IMR-90 (cell line): ENCODE data around the gene RPL37. TPM values are rescaled to one million over a fixed set of nuclear protein-coding genes. Genes with fewer than 3 reads are reported as not detected.

Experiments
- ATAC-seq: fragments of 200-7000 bp; cut with Tn5 transposase; 2 replicates; pipeline ENCODE4 v1.9.1; 2020; ENCODE audit warnings: low read depth, mild to moderate bottlenecking, moderate library complexity
- BruUV-seq: library from RNA; stranded (reverse); fragments of 400-500 nt; replicated peaks from 2 replicates; lab custom pipeline; 2021; lab: Mats Ljungman, UMichigan
- CTCF ChIA-PET: fragments of 300-600 bp; formaldehyde crosslinking; extraction: SDS; loops from one replicate; lab custom pipeline; 2021; ENCODE audit warnings: antibody characterized with exemption; lab: Yijun Ruan, JAX
- POLR2A ChIA-PET: fragments of 300-600 bp; sonication (Branson Sonifier 250); formaldehyde crosslinking; loops from one replicate; lab custom pipeline; 2022; ENCODE audit warnings: antibody characterized with exemption; ENCODE audit not compliant: unreplicated experiment; lab: Charles Lee
- DNase-seq: peaks from one replicate; pipeline ENCODE4 v3.0.0; 2013
- H2AFZ ChIP-seq: replicated peaks from 2 replicates; pipeline ENCODE3; 2013; ENCODE audit warnings: low read length, mild to moderate bottlenecking; ENCODE audit not compliant: poor library complexity
- H2AK5ac ChIP-seq: 2 replicates; pipeline ENCODE4 v1.6.1; 2013; ENCODE audit warnings: low read depth, low read length, inconsistent platforms
- H2AK9ac ChIP-seq: replicated peaks from 2 replicates; pipeline ENCODE3; 2013; ENCODE audit warnings: mild to moderate bottlenecking, low read depth, low read length, moderate library complexity; ENCODE audit not compliant: poor library complexity
- H2BK120ac ChIP-seq: 2 replicates; pipeline ENCODE4 v1.6.1; 2013; ENCODE audit warnings: low read depth, low read length, inconsistent platforms
- H2BK15ac ChIP-seq: 3 replicates; pipeline ENCODE4 v1.6.1; 2013; ENCODE audit warnings: low read depth, low read length, inconsistent platforms
- H2BK20ac ChIP-seq: 2 replicates; pipeline ENCODE4 v1.6.1; 2013; ENCODE audit warnings: low read depth, mild to moderate bottlenecking, inconsistent platforms, low read length, moderate library complexity
- H2BK5ac ChIP-seq: 2 replicates; pipeline ENCODE4 v1.6.1; 2013; ENCODE audit warnings: mild to moderate bottlenecking, low read depth, low read length, inconsistent platforms; ENCODE audit not compliant: poor library complexity, severe bottlenecking
- H3K14ac ChIP-seq: replicated peaks from 2 replicates; pipeline ENCODE4 v1.6.1; 2013; ENCODE audit warnings: low read depth, low read length, inconsistent platforms
- H3K18ac ChIP-seq: 2 replicates; pipeline ENCODE4 v1.6.1; 2013; ENCODE audit warnings: low read depth, low read length, control low read depth
- H3K23ac ChIP-seq: 2 replicates; pipeline ENCODE4 v1.6.1; 2013; ENCODE audit warnings: low read depth, low read length, inconsistent platforms
- H3K27ac ChIP-seq: 2 replicates; pipeline ENCODE4 v1.5.1; 2013; ENCODE audit warnings: mild to moderate bottlenecking, control low read depth, low read length; ENCODE audit not compliant: insufficient read depth
- H3K27me3 ChIP-seq: 2 replicates; pipeline ENCODE4 v1.6.1; 2013; ENCODE audit warnings: low read length; ENCODE audit not compliant: control insufficient read depth, insufficient read depth
- H3K36me3 ChIP-seq: 2 replicates; pipeline ENCODE4 v1.6.1; 2013; ENCODE audit warnings: low read length, mixed read lengths; ENCODE audit not compliant: control insufficient read depth, insufficient read depth
- H3K4ac ChIP-seq: 2 replicates; pipeline ENCODE4 v1.6.1; 2013; ENCODE audit warnings: low read depth, low read length, inconsistent platforms
- H3K4me1 ChIP-seq: 2 replicates; pipeline ENCODE4 v1.6.1; 2013; ENCODE audit warnings: low read length, mixed read lengths; ENCODE audit not compliant: control insufficient read depth, insufficient read depth
- H3K4me2 ChIP-seq: 2 replicates; pipeline ENCODE4 v1.6.1; 2013; ENCODE audit warnings: low read depth, mild to moderate bottlenecking, control low read depth, low read length, moderate library complexity
- H3K4me3 ChIP-seq: 2 replicates; pipeline ENCODE4 v1.5.1; 2013; ENCODE audit warnings: low read depth, mild to moderate bottlenecking, control low read depth, low read length, moderate library complexity; ENCODE audit not compliant: insufficient read depth
- H3K56ac ChIP-seq: 2 replicates; pipeline ENCODE4 v1.6.1; 2013; ENCODE audit warnings: low read length, inconsistent platforms; ENCODE audit not compliant: insufficient read depth; ENCODE audit errors: extremely low read depth
- H3K79me1 ChIP-seq, 2 experiments: 2 replicates each; pipeline ENCODE4 v1.6.1; 2013; ENCODE audit warnings: low read length in 2 of 2, inconsistent platforms in 1 of 2, low read depth in 1 of 2
- H3K9ac ChIP-seq: 2 replicates; pipeline ENCODE4 v1.6.1; 2013; ENCODE audit warnings: low read depth, low read length, control low read depth
- H3K9me1 ChIP-seq: 2 replicates; pipeline ENCODE4 v1.6.1; 2013; ENCODE audit warnings: low read length, inconsistent platforms; ENCODE audit not compliant: insufficient read depth
- H3K9me3 ChIP-seq: 2 replicates; pipeline ENCODE4 v1.6.1; 2013; ENCODE audit warnings: low read length; ENCODE audit not compliant: control insufficient read depth, insufficient read depth
- H4K20me1 ChIP-seq: 2 replicates; pipeline ENCODE4 v1.6.1; 2013; ENCODE audit warnings: low read length, inconsistent platforms; ENCODE audit not compliant: insufficient read depth
- H4K5ac ChIP-seq: 2 replicates; pipeline ENCODE4 v1.6.1; 2013; ENCODE audit warnings: mild to moderate bottlenecking, low read depth, low read length, control low read depth
- H4K8ac ChIP-seq, 2 experiments: 2 replicates each; pipeline ENCODE4 v1.6.1; 2013; ENCODE audit warnings: low read depth in 2 of 2, low read length in 2 of 2, control low read depth in 1 of 2, inconsistent platforms in 1 of 2
- H4K91ac ChIP-seq: 2 replicates; pipeline ENCODE4 v1.6.1; 2013; ENCODE audit warnings: low read depth, low read length, inconsistent platforms; ENCODE audit not compliant: insufficient read depth
- CEBPB ChIP-seq: IDR thresholded peaks from 2 replicates; pipeline ENCODE4 v1.6.1; 2012; ENCODE audit warnings: low read depth, low read length, improper control_type of control experiment
- FOS ChIP-seq: fragments of 150-350 bp; IDR thresholded peaks from 2 replicates; pipeline ENCODE4 v1.6.1; 2016; ENCODE audit warnings: low read depth, low read length
- MAFK ChIP-seq: IDR thresholded peaks from 2 replicates; pipeline ENCODE4 v1.6.1; 2012; ENCODE audit warnings: low read depth, low read length, improper control_type of control experiment
- MXI1 ChIP-seq: IDR thresholded peaks from 2 replicates; pipeline ENCODE4 v1.6.1; 2012; ENCODE audit warnings: low read depth, mild to moderate bottlenecking, low read length, moderate library complexity, borderline replicate concordance
- NFE2L2 ChIP-seq: fragments of 150-350 bp; IDR thresholded peaks from 2 replicates; pipeline ENCODE4 v1.6.1; 2016; ENCODE audit warnings: low read depth, mild to moderate bottlenecking, low read length
- RAD21 ChIP-seq: IDR thresholded peaks from 2 replicates; pipeline ENCODE4 v1.6.1; 2012; ENCODE audit warnings: low read length, improper control_type of control experiment
- WGBS, 2 experiments: methylation state at CpG; one replicate each; pipeline versions ENCODE4 v1.1.5 to v1.1.7; 2013; ENCODE audit warnings: missing lambda C conversion rate in 2 of 2; ENCODE audit not compliant: insufficient read length in 1 of 2; ENCODE audit errors: extremely low coverage in 2 of 2; 5-methylcytosine and 5-hydroxymethylcytosine counted together
- dilution Hi-C: fragments of 300-500 bp; cut with HindIII; formaldehyde crosslinking; loops from one replicate; pipeline ENCODE4 v1.14.3; 2018; ENCODE audit warnings: low sequenced_read_pairs; ENCODE audit not compliant: unreplicated experiment
- in situ Hi-C: fragments of 300-500 bp; cut with MboI; formaldehyde crosslinking; loops from 3 replicates; pipeline ENCODE4 v1.14.3; 2019; ENCODE audit warnings: low sequenced_read_pairs, inconsistent platforms, mixed read lengths
- intact Hi-C: fragments of 100-400 bp; cut with micrococcal nuclease; formaldehyde crosslinking; loops from 2 replicates; pipeline ENCODE4 v1.10.0; 2022
- polyA plus RNA-seq, 3 experiments: library from polyadenylated mRNA; depleted of rRNA; stranded (reverse); fragments of >200 nt; gene quantifications; 2 replicates each; pipeline ENCODE4 v1.2.3, GENCODE V29; 2012; ENCODE audit warnings: low replicate concordance in 1 of 3
- total RNA-seq: library from RNA; depleted of rRNA; stranded (reverse); fragments of >200 nt; gene quantifications from 2 replicates; pipeline ENCODE4 v1.2.3, GENCODE V29; 2012
- TF ChIP-seq, protein P1 (sequence below): conservative IDR thresholded peaks from 2 replicates; pipeline ENCODE4 v1.5.1; 2012; ENCODE audit warnings: mild to moderate bottlenecking, low read depth, low read length, improper control_type of control experiment

Gene RPL37
- total and polyA plus RNA-seq, 2 of the 4 experiments (the other 2 are of a cell fraction): 35.3 to 294 TPM

DNA sequence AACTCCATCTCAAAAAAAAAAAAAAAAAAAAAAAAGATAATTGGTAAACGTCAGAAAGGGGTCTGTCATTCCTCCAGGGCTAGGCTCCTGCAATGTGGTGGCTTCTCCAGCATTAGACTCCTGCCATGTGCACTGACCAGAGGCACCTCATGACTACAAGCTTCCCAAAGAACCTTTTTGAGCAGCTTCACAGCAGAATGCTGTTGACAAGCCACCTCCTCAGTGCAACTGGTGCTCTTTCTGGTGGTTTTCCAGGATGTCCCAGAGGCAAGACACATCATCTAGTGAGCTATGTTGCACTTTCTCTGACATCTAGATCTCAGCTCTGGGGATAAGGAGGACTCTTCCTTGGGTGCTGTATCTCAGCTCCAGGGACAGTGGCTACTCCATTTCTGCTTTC lies 11.6 kb downstream of the RPL37 start:
- ChIA-PET POLR2A (interaction anchor here (0.7 kb wide), 1 partner anchor 1044 kb away, joined by 11 read pairs; no protein-coding TSS in a partner anchor), CTCF (no interaction called here)
- intact Hi-C loops: no loop called here
- DNase-seq: no peak
- no peaks in the 10 kb centered on the region for H3K9me3 ChIP-seq
- no peak overlapping the region for H2BK20ac ChIP-seq
- dilution Hi-C loops: no loop called here
- H4K20me1 ChIP-seq: peaks cover 30% of the 10 kb centered on the region
- no peak overlapping the region for H3K14ac ChIP-seq
- no peak overlapping the region for H3K4ac ChIP-seq
- TF ChIP-seq, protein P1, sequence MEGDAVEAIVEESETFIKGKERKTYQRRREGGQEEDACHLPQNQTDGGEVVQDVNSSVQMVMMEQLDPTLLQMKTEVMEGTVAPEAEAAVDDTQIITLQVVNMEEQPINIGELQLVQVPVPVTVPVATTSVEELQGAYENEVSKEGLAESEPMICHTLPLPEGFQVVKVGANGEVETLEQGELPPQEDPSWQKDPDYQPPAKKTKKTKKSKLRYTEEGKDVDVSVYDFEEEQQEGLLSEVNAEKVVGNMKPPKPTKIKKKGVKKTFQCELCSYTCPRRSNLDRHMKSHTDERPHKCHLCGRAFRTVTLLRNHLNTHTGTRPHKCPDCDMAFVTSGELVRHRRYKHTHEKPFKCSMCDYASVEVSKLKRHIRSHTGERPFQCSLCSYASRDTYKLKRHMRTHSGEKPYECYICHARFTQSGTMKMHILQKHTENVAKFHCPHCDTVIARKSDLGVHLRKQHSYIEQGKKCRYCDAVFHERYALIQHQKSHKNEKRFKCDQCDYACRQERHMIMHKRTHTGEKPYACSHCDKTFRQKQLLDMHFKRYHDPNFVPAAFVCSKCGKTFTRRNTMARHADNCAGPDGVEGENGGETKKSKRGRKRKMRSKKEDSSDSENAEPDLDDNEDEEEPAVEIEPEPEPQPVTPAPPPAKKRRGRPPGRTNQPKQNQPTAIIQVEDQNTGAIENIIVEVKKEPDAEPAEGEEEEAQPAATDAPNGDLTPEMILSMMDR: no peak
- TF ChIP-seq RAD21 (no peak), FOS (no peak), MAFK (no peak), NFE2L2 (no peak), MXI1 (no peak), CEBPB (no peak)
- ATAC-seq: peak; percentile 27
- no peak overlapping the region for H3K18ac ChIP-seq
- H2BK120ac ChIP-seq: no peak overlapping the region
- no peak overlapping the region for H3K56ac ChIP-seq
- no peaks in the 10 kb centered on the region for H3K4me1 ChIP-seq
- H2AFZ ChIP-seq: no peak overlapping the region
- BruUV-seq: no TSS peak
- no peak overlapping the region for H3K23ac ChIP-seq
- H3K27me3 ChIP-seq: no peaks in the 10 kb centered on the region
- peaks cover 23% of the 10 kb centered on the region for H3K36me3 ChIP-seq
- H4K5ac ChIP-seq: no peak overlapping the region
- H4K91ac ChIP-seq: no peak overlapping the region
- no CpG with 5 or more reads among the region's 1 CpG for WGBS, 2 experiments
- H3K9ac ChIP-seq: no peak overlapping the region
- no peak overlapping the region for H4K8ac ChIP-seq
- H2AK5ac ChIP-seq: no peak overlapping the region
- H2BK5ac ChIP-seq: no peak overlapping the region
- H2AK9ac ChIP-seq: peak overlapping the region; percentile 81
- no peak overlapping the region for H3K4me3 ChIP-seq
- no peak overlapping the region for H3K4me2 ChIP-seq
- H3K27ac ChIP-seq: no peak overlapping the region
- H3K79me1 ChIP-seq: peaks cover 12 to 22% of the 10 kb centered on the region in 2 experiments; a peak in 3 of 4 replicates
- in situ Hi-C loops: no loop called here
- H3K9me1 ChIP-seq: no peaks in the 10 kb centered on the region; the same call in 1 of the 2 replicates
- no peak overlapping the region for H2BK15ac ChIP-seq
